Measurements from ENCODE around the gene XPO1.
"Not testable (repeated sequence)": the region's sequence is repeated elsewhere in the genome, so short reads cannot be mapped to it uniquely, and the experiment has no call there.

The XPO1 gene

GRCh38 chr2:61538200-61538919, at the start of gene XPO1:
Gene XPO1, minus strand, starts transcription at chr2:61538356. Its CDS starts 4,459 bp downstream, at chr2:61533897.
- DNase-seq (ENCODE audit: low read depth in 2 of 2) = peak; percentile 97 to 99

GRCh38 chr2:61586928-61587327, 48.8 kb upstream of the XPO1 start:
- DNase-seq (ENCODE audit: low read depth in 2 of 2) = not testable (repeated sequence)

- no peak for DNase-seq (ENCODE audit: low read depth in 2 of 2)
These were observed 47.2 kb upstream of the XPO1 start for GRCh38 chr2:61585383-61585782.

- not testable (repeated sequence) for DNase-seq (ENCODE audit: low read depth in 2 of 2)
These were observed 46.2 kb upstream of the XPO1 start for GRCh38 chr2:61584368-61584767.

- no peak for DNase-seq (ENCODE audit: low read depth in 2 of 2)
These were observed 44.0 kb upstream of the XPO1 start for GRCh38 chr2:61582165-61582564.

GRCh38 chr2:61581716-61582115, 43.6 kb upstream of the XPO1 start:
- no peak for DNase-seq (ENCODE audit: low read depth in 2 of 2)

GRCh38 chr2:61575447-61575859, 37.3 kb upstream of the XPO1 start:
- no peak for DNase-seq (ENCODE audit: low read depth in 2 of 2)

GRCh38 chr2:61566566-61566965, 28.4 kb upstream of the XPO1 start:
- DNase-seq (ENCODE audit: low read depth in 2 of 2) = no peak

GRCh38 chr2:61562615-61563014, 24.5 kb upstream of the XPO1 start:
- no peak for DNase-seq (ENCODE audit: low read depth in 2 of 2)

- DNase-seq (ENCODE audit: low read depth in 2 of 2) = no peak
These were observed 20.0 kb upstream of the XPO1 start for GRCh38 chr2:61558160-61558559.

- no peak for DNase-seq (ENCODE audit: low read depth in 2 of 2)
These were observed 19.2 kb upstream of the XPO1 start for GRCh38 chr2:61557381-61557780.

GRCh38 chr2:61554604-61555003, 16.4 kb upstream of the XPO1 start:
- no peak for DNase-seq (ENCODE audit: low read depth in 2 of 2)

- DNase-seq (ENCODE audit: low read depth in 2 of 2) = no peak
These were observed 12.4 kb upstream of the XPO1 start for GRCh38 chr2:61550375-61551209.

- no peak for DNase-seq (ENCODE audit: low read depth in 2 of 2)
These were observed 11.4 kb upstream of the XPO1 start for GRCh38 chr2:61549546-61549945.

- no peak for DNase-seq (ENCODE audit: low read depth in 2 of 2)
These were observed 4.9 kb upstream of the XPO1 start for GRCh38 chr2:61543062-61543461.

- DNase-seq (ENCODE audit: low read depth in 2 of 2) = not testable (repeated sequence)
These were observed 2.0 kb upstream of the XPO1 start for GRCh38 chr2:61540167-61540566.

- peak; percentile 8 to 20 for DNase-seq (ENCODE audit: low read depth in 2 of 2)
These were observed 864 bp upstream of the XPO1 start for GRCh38 chr2:61538920-61539520.

- DNase-seq (ENCODE audit: low read depth in 2 of 2) = no peak
These were observed 281 bp downstream of the XPO1 start for GRCh38 chr2:61537950-61538199.

GRCh38 chr2:61537277-61537949, 743 bp downstream of the XPO1 start:
- peak; percentile 11 to 14 for DNase-seq (ENCODE audit: low read depth in 2 of 2)

- DNase-seq (ENCODE audit: low read depth in 2 of 2) = peak; percentile 69 to 74
These were observed 1.4 kb downstream of the XPO1 start for GRCh38 chr2:61536572-61537276.

- DNase-seq (ENCODE audit: low read depth in 2 of 2) = no peak
These were observed 2.0 kb downstream of the XPO1 start for GRCh38 chr2:61536180-61536571.

GRCh38 chr2:61535449-61535848, 2.7 kb downstream of the XPO1 start:
- DNase-seq (ENCODE audit: low read depth in 2 of 2) = no peak

Data from stimulated activated CD8-positive, alpha-beta memory T cell treated with anti-CD3 and anti-CD28 coated beads, Interleukin-2, amount 100 ng/mL, for 48 hours (primary cell).